H9 (cell line): Measurements from ENCODE around the gene ARHGAP26. TPM values are rescaled to one million over a fixed set of nuclear protein-coding genes. Genes with fewer than 3 reads are reported as not detected.

Experiments
- DNase-seq: peaks from one replicate; pipeline ENCODE4 v3.0.0-alpha.2; 2017
- H2AFZ ChIP-seq: one replicate; pipeline ENCODE4 v1.6.1; 2013; ENCODE audit warnings: mild to moderate bottlenecking, low read length, control low read depth, moderate library complexity
- H2AK5ac ChIP-seq: 2 replicates; pipeline ENCODE4 v1.6.1; 2013; ENCODE audit warnings: low read length, control low read depth, mixed read lengths; ENCODE audit not compliant: insufficient read length
- H2BK120ac ChIP-seq: one replicate; pipeline ENCODE4 v1.6.1; 2013; ENCODE audit warnings: low read depth, mild to moderate bottlenecking, low read length, control low read depth, inconsistent platforms; ENCODE audit not compliant: poor library complexity, severe bottlenecking
- H2BK12ac ChIP-seq: 2 replicates; pipeline ENCODE4 v1.6.1; 2013; ENCODE audit warnings: low read length, control low read depth, mixed read lengths, low read depth; ENCODE audit not compliant: insufficient read length
- H2BK15ac ChIP-seq: 2 replicates; pipeline ENCODE4 v1.6.1; 2013; ENCODE audit warnings: low read depth, low read length, control low read depth
- H2BK20ac ChIP-seq: one replicate; pipeline ENCODE4 v1.6.1; 2013; ENCODE audit warnings: low read depth, mild to moderate bottlenecking, low read length, control low read depth, inconsistent platforms; ENCODE audit not compliant: poor library complexity, severe bottlenecking
- H2BK5ac ChIP-seq: 2 replicates; pipeline ENCODE4 v1.6.1; 2013; ENCODE audit warnings: low read length, control low read depth, mixed read lengths; ENCODE audit not compliant: insufficient read length
- H3K14ac ChIP-seq: 2 replicates; pipeline ENCODE4 v1.6.1; 2013; ENCODE audit warnings: low read length, control low read depth; ENCODE audit not compliant: insufficient read depth
- H3K18ac ChIP-seq: 2 replicates; pipeline ENCODE4 v1.6.1; 2013; ENCODE audit warnings: low read depth, mild to moderate bottlenecking, mixed read lengths, low read length, control low read depth; ENCODE audit not compliant: insufficient read length
- H3K23ac ChIP-seq: 2 replicates; pipeline ENCODE4 v1.6.1; 2013; ENCODE audit warnings: low read length, control low read depth, mixed read lengths, low read depth; ENCODE audit not compliant: insufficient read length
- H3K23me2 ChIP-seq: 2 replicates; pipeline ENCODE4 v1.6.1; 2013; ENCODE audit warnings: low read depth, mild to moderate bottlenecking, mixed read lengths, low read length, control low read depth; ENCODE audit not compliant: insufficient read length, poor library complexity, severe bottlenecking
- H3K27ac ChIP-seq: 2 replicates; pipeline ENCODE4 v1.5.1; 2013; ENCODE audit warnings: low read length, control low read depth, mixed read lengths, low read depth; ENCODE audit not compliant: insufficient read length
- H3K27me3 ChIP-seq: 2 replicates; pipeline ENCODE4 v1.6.1; 2013; ENCODE audit warnings: low read length, control low read depth, inconsistent platforms; ENCODE audit not compliant: insufficient read depth
- H3K4ac ChIP-seq: 2 replicates; pipeline ENCODE4 v1.6.1; 2013; ENCODE audit warnings: low read depth, mild to moderate bottlenecking, control low read depth, inconsistent platforms, low read length, moderate library complexity
- H3K4me1 ChIP-seq: 2 replicates; pipeline ENCODE4 v1.6.1; 2013; ENCODE audit warnings: low read length, control low read depth, inconsistent platforms; ENCODE audit not compliant: insufficient read depth
- H3K4me2 ChIP-seq: 2 replicates; pipeline ENCODE4 v1.6.1; 2013; ENCODE audit warnings: low read length, control low read depth, mixed read lengths; ENCODE audit not compliant: insufficient read length, insufficient read depth
- H3K56ac ChIP-seq: 2 replicates; pipeline ENCODE4 v1.6.1; 2013; ENCODE audit warnings: low read depth, mild to moderate bottlenecking, mixed read lengths, low read length, control low read depth; ENCODE audit not compliant: insufficient read length
- H3K79me1 ChIP-seq: 2 replicates; pipeline ENCODE4 v1.6.1; 2013; ENCODE audit warnings: low read depth, mild to moderate bottlenecking, moderate library complexity, low read length, control low read depth, inconsistent platforms; ENCODE audit not compliant: insufficient read depth, poor library complexity, severe bottlenecking
- H3K79me2 ChIP-seq: 2 replicates; pipeline ENCODE4 v1.6.1; 2013; ENCODE audit warnings: low read length, control low read depth, inconsistent platforms; ENCODE audit not compliant: insufficient read depth
- H3K9ac ChIP-seq: 2 replicates; pipeline ENCODE4 v1.6.1; 2013; ENCODE audit warnings: low read length, control low read depth, mixed read lengths; ENCODE audit not compliant: insufficient read length; ENCODE audit errors: extremely low read depth
- H3K9me3 ChIP-seq: one replicate; pipeline ENCODE4 v1.6.1; 2013; ENCODE audit warnings: low read depth, low read length, inconsistent platforms; ENCODE audit not compliant: control insufficient read depth
- H3T11ph ChIP-seq: one replicate; pipeline ENCODE4 v1.6.1; 2013; ENCODE audit warnings: mild to moderate bottlenecking, low read length, control low read depth, inconsistent platforms
- H4K20me1 ChIP-seq: one replicate; pipeline ENCODE4 v1.6.1; 2013; ENCODE audit not compliant: control insufficient read depth, insufficient read length, insufficient read depth
- H4K5ac ChIP-seq: 2 replicates; pipeline ENCODE4 v1.6.1; 2013; ENCODE audit warnings: low read depth, mild to moderate bottlenecking, mixed read lengths, low read length, control low read depth; ENCODE audit not compliant: insufficient read length
- H4K8ac ChIP-seq: replicated peaks from 2 replicates; pipeline ENCODE4 v1.6.1; 2013; ENCODE audit warnings: low read length, control low read depth, mixed read lengths, low read depth; ENCODE audit not compliant: insufficient read length
- H4K91ac ChIP-seq: 2 replicates; pipeline ENCODE4 v1.6.1; 2013; ENCODE audit warnings: low read depth, mild to moderate bottlenecking, moderate library complexity, mixed read lengths, low read length, control low read depth; ENCODE audit not compliant: insufficient read length
- H3K27ac Mint-ChIP-seq, 3 experiments: 2 replicates in 2 of 3; 3 replicates in 1 of 3; pipeline ENCODE4 v1.8.0; 2020 to 2021; ENCODE audit warnings: mixed read lengths in 3 of 3, mild to moderate bottlenecking in 1 of 3, moderate library complexity in 1 of 3
- H3K27me3 Mint-ChIP-seq: 2 replicates; pipeline ENCODE4 v1.8.0; 2021; ENCODE audit warnings: low read depth, mild to moderate bottlenecking, moderate library complexity, mixed read lengths
- H3K36me3 Mint-ChIP-seq, 3 experiments: 2 replicates in 2 of 3; 3 replicates in 1 of 3; pipeline ENCODE4 v1.8.0; 2020 to 2021; ENCODE audit warnings: low read depth in 3 of 3, mixed read lengths in 3 of 3; ENCODE audit not compliant: insufficient read depth in 1 of 3
- H3K4me1 Mint-ChIP-seq, 2 experiments: 2 replicates each; pipeline ENCODE4 v1.8.0; 2020; ENCODE audit warnings: mixed read lengths in 2 of 2
- H3K4me3 Mint-ChIP-seq, 2 experiments: 2 replicates in 1 of 2; 3 replicates in 1 of 2; pipeline ENCODE4 v1.8.0; 2020 to 2021; ENCODE audit warnings: mild to moderate bottlenecking in 2 of 2, mixed read lengths in 2 of 2, moderate library complexity in 1 of 2
- H3K9me3 Mint-ChIP-seq, 2 experiments: 2 replicates in 1 of 2; 3 replicates in 1 of 2; pipeline ENCODE4 v1.8.0; 2020; ENCODE audit warnings: mild to moderate bottlenecking in 2 of 2, mixed read lengths in 2 of 2, moderate library complexity in 1 of 2
- WGBS: extraction: QIAGEN DNeasy Blood & Tissue Kit; methylation state at CpG from one replicate; pipeline ENCODE4 v1.1.7; 2013; ENCODE audit warnings: missing lambda C conversion rate, low lambda C conversion rate, mixed read lengths; ENCODE audit not compliant: insufficient read length; ENCODE audit errors: extremely low coverage; 5-methylcytosine and 5-hydroxymethylcytosine counted together
- total RNA-seq: library from RNA; stranded (reverse); gene quantifications from 2 replicates; pipeline ENCODE4 v1.2.1, GENCODE V29; 2021
- TF ChIP-seq, protein P1 (sequence below): fragments of 200-600 bp; sonication (generic); conservative IDR thresholded peaks from 3 replicates; pipeline ENCODE4 v1.8.0; 2021; ENCODE audit warnings: antibody characterized with exemption, mild to moderate bottlenecking

The ARHGAP26 gene
- total RNA-seq, 1 experiment from 2014 or later, result 13.8 TPM

DNA sequence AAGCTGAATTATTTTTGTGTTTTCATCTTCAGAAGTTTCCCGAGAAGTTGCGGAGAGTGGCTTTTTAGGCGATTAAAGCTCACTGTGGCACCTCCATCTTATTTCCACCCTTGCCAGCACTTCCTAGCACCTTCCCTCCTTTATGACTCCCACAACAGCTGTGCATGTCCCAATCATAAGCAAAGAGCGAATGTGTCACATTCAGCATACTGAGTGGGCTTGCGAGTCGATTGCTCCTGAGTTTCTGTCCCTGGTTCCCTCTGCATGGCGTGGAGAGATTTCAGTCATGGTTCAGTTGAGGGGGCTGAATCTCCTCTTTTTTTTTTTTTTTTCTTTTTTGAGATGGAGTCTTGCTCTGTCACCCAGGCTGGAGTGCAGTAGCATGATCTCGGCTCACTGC, 144.9 kb downstream of the ARHGAP26 start:
- H3K9me3 ChIP-seq, result no peaks in the 10 kb centered on the region
- no peak overlapping the region for H3K4me2 ChIP-seq
- H3K18ac ChIP-seq, result no peak overlapping the region
- no peak overlapping the region for H3K23ac ChIP-seq
- Mint-ChIP-seq H3K4me3 (no peak overlapping the region), H3K27me3 (no peaks in the 10 kb centered on the region), H3K36me3 (peaks cover 15 to 33% (median 24%) of the 10 kb centered on the region in 3 experiments), H3K27ac (no peak overlapping the region), H3K4me1 (peaks cover 5 to 10% of the 10 kb centered on the region in 2 experiments), H3K9me3 (no peaks in the 10 kb centered on the region)
- H3K9ac ChIP-seq, result no peak overlapping the region
- H3K4ac ChIP-seq, result no peak overlapping the region
- no peak overlapping the region for H2AK5ac ChIP-seq
- no peak overlapping the region for H3K56ac ChIP-seq
- no peaks in the 10 kb centered on the region for H3K4me1 ChIP-seq
- H2BK12ac ChIP-seq, result no peak overlapping the region
- no peak overlapping the region for H3K14ac ChIP-seq
- no peaks in the 10 kb centered on the region for H3K23me2 ChIP-seq
- DNase-seq, result no peak
- H4K91ac ChIP-seq, result no peak overlapping the region
- no peak overlapping the region for H2BK120ac ChIP-seq
- no peak overlapping the region for H2BK15ac ChIP-seq
- H3T11ph ChIP-seq, result no peak overlapping the region
- H3K79me1 ChIP-seq, result no peaks in the 10 kb centered on the region
- no peaks in the 10 kb centered on the region for H3K27me3 ChIP-seq
- H4K8ac ChIP-seq, result no peak overlapping the region
- H2AFZ ChIP-seq, result no peak overlapping the region
- no CpG with 5 or more reads among the region's 8 CpGs for WGBS
- no peaks in the 10 kb centered on the region for H4K20me1 ChIP-seq
- no peaks in the 10 kb centered on the region for H3K79me2 ChIP-seq
- TF ChIP-seq, protein P1, sequence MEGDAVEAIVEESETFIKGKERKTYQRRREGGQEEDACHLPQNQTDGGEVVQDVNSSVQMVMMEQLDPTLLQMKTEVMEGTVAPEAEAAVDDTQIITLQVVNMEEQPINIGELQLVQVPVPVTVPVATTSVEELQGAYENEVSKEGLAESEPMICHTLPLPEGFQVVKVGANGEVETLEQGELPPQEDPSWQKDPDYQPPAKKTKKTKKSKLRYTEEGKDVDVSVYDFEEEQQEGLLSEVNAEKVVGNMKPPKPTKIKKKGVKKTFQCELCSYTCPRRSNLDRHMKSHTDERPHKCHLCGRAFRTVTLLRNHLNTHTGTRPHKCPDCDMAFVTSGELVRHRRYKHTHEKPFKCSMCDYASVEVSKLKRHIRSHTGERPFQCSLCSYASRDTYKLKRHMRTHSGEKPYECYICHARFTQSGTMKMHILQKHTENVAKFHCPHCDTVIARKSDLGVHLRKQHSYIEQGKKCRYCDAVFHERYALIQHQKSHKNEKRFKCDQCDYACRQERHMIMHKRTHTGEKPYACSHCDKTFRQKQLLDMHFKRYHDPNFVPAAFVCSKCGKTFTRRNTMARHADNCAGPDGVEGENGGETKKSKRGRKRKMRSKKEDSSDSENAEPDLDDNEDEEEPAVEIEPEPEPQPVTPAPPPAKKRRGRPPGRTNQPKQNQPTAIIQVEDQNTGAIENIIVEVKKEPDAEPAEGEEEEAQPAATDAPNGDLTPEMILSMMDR, result no peak
- H2BK5ac ChIP-seq, result no peak overlapping the region
- no peak overlapping the region for H2BK20ac ChIP-seq
- H4K5ac ChIP-seq, result no peak overlapping the region
- H3K27ac ChIP-seq, result no peak overlapping the region
